GF-D8 (cell line): ENCODE measurements around the gene SLC25A39.
"Not testable (repeated sequence)": the region's sequence is repeated elsewhere in the genome, so short reads cannot be mapped to it uniquely, and the experiment has no call there.

Source experiments
- DNase-seq: peaks from one replicate; lab custom pipeline; 2025; lab: John Stamatoyannopoulos, UW

Gene SLC25A39, protein sequence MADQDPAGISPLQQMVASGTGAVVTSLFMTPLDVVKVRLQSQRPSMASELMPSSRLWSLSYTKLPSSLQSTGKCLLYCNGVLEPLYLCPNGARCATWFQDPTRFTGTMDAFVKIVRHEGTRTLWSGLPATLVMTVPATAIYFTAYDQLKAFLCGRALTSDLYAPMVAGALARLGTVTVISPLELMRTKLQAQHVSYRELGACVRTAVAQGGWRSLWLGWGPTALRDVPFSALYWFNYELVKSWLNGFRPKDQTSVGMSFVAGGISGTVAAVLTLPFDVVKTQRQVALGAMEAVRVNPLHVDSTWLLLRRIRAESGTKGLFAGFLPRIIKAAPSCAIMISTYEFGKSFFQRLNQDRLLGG

DNA sequence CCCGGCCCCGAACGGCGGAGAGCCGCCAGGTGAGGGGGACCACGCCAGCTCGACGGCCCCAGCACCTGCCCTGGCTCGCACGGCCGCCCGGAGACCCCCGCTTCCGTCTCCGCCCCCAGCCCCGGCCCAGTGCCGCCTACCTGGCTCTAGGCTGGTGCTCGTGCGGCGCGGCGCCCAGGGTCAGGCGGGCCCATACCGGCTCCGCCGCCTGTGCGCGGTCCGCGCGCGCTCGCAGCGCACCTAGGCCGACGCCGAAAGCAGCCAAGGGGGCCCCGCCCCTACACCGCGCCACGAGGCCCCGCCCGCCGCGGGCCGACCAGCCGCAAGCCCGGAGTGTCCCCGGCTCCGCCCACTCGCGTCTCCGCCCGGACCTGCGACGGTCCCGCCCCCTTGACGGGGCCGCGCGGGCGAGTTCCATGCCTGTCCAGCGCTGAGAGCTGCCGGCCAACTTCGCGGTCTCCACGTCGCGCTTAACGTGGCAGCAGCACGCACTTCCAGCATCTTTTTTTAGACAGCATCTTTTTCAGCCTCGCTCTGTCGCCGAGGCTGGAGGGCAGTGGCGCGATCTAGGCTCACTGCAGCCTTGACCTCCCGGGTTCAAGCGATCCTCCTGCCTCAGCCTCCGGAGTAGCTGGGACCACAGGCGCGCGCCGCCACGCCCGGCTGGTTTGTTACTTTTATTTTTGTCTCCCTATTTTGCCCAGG is at the start of gene SLC25A39:
SLC25A39 (minus strand) TSS at position 253 of the 705 bp plus-strand sequence. CDS start 1,261 bp downstream, outside the sequence.
- DNase-seq = peak; percentile 62

DNA sequence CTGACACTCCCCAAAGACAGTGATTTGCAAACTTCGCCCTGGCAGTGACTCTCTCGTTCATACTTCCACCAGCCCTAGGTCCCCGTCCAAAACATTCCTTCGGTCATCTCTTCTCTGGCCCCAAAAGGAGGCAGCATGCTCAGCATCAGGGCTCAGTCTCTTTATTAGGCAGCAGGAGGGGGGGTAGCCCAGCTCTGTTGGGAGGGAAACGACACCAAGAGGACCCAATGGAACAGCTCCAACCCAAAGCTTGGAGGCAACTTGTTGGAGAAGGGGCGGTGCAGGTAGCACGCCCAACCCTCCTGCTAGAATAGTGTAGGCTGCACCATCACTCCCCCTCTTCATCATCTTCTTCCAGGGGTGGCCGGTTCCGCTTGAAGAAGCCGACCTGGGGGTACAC is 47.4 kb upstream of the SLC25A39 start:
- DNase-seq = no peak

DNA sequence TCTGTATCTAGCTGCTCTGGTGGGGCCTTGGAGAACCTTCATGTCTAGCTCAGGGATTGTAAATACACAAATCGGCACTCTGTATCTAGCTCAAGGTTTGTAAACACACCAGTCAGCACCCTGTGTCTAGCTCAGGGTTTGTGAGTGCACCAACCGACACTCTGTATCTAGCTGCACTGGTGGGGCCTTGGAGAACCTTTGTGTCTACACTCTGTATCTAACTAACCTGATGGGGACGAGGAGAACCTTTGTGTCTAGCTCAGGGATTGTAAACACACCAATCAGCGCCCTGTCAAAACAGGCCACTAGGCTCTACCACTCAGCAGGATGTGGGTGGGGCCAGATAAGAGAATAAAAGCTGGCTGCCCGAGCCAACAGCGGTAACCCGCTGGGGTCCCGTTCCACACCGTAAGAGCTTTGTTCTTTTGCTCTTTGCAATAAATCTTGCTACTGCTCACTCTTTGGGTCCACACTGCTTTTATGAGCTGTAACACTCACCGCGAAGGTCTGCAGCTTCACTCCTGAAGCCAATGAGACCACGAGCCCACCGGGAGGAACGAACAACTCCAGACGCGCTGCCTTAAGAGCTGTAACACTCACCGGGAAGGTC is 44.9 kb upstream of the SLC25A39 start:
- DNase-seq = not testable (repeated sequence)

DNA sequence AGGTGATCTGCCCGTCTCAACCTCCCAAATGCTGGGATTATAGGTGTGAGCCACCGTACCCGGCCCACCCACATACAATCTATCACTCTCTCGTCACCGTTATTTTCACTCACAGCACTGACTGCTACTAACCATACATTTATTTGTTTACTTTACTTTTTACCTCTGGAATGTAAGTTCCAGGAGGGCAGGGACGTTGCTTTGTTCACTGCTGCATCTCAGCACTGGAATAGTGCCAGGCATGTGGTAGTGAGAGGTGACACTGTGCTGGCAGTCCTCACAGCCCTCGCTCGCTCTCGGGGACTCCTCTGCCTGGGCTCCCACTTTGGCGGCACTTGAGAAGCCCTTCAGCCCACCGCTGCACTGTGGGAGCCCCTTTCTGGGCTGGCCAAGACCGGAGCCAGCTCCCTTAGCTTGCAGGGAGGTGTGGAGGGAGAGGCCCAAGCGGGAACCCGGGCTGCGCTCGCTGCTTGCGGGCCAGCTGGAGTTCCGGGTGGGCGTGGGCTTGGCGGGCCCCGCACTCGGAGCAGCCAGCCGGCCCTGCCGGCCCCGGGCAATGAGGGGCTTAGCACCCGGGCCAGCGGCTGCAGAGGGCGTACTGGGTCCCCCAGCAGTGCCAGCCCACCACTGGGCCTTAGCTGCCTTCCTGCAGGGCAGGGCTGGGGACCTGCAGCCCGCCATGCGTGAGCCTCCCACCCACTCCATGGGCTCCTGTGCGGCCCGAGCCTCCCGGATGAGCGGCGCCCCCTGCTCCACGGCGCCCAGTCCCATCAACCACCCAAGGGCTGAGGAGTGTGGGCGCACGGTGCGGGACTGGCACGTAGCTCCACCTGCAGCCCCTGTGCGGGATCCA is 44.0 kb upstream of the SLC25A39 start:
- DNase-seq = not testable (repeated sequence)

DNA sequence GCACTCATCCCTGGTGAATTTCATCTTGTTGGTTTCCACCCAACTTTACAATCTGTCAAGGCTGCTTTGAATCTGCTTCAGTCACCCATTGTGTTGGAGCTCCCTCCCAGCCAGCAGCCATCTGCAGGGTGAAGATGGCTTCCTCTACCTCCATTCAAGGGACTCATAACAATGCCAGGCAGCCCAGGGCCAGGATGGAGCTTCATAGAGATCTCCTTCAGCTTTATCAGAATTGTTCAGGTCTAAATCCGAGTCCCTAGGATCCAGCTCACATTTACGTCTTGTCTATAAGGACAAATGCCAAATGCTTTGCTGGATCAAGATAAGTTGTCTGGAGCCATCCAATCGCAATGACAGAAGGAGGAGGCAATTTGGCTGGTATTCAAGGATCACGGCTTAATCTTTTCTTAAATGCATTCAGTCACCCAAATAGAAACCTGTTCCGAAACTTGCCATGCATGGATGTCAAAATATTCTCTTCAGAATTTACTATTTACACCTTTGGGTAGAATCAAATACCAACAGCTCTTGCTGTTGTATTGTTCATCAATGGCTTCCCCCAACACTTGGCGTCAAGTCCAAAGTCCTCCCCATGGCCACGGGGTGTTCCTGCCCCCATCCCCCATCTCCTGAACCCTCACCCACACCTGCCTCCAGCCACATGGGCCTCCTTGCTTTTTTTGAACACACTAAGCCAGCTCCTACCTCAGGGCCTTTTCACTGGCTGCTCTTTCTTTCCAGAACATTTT is 42.8 kb upstream of the SLC25A39 start:
- no peak for DNase-seq

DNA sequence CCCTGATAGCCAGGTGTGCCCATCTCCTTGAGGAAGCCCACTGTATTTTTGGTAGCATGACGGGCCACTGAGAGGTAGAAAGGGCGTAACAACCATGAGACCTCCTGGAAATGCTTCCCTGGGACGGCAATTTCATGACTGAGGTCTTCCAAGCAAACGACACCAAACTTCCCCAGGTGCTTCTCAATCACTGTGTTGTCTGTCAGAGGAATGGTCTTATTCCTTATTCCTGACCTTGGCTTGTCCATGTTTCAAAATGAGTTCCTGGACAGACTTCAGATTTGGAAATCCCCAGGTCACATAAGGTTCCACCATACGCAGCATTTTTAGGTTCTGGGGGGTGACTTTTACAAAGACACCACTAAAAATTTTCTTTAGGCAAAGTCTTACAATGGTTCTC is 40.4 kb upstream of the SLC25A39 start:
- not testable (repeated sequence) for DNase-seq

DNA sequence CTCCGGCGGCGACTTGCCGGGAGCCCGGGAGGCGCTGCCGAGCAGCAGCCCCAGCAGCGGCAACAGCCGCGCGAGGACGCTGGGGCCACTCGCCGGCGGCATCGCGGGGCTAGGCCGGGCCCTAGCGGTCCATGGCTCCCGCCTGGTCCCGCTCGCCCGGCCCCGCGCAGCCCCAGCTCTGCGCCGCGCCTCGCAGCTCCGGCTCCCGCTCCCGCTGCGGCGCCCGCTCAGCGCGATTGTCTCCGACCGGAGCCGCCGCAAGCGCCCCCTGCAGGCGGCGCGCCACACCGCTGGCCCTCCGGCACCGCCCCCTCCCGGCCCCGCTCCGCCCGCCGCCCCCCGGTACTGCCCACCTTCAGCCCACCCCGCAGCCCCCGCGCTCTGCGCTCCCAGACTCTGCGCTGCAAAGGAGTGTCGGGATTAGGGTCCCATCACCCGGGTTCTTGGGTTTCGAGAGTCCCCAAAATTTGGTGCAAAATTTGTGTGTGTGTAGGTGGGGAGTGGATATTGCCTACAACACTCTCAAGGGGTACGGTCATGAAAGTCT is 39.1 kb upstream of the SLC25A39 start, which contains the start of gene FAM171A2:
FAM171A2 (minus strand) TSS at position 241 of the 547 bp plus-strand sequence; CDS start at position 102, 139 bp downstream.
- DNase-seq = no peak

DNA sequence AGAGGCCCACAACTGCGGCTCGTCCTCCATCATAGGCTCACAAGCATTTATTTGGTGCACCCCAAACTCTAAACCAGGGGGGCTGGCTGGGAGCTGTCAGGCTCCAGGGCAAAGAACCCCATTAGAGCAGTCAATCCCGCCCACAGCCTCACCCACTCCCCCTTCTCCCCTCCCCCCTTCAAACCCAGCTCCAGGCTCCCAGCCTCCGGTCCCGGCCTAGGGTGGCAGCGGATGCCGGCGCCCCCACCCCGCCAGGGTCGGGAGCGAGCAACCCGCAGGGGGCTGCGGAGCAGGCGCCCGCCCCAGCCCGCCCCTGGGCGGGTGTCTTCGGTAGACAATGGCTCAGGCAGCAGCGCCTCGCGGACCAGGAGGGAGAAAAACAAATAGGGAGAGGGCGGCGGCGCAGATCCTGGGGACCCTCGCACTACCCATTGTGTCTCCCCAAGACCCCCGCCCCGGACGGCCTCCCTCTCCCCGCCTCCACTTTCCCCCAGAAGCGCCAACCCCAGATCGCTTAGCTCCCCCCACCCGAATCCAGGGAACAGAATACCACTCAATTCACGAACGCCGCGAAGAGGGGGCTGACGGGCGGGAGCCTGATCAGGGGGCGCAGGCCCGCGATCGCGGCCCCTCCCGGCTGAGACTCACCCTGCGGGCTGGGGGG is 38.5 kb upstream of the SLC25A39 start:
- no peak for DNase-seq

DNA sequence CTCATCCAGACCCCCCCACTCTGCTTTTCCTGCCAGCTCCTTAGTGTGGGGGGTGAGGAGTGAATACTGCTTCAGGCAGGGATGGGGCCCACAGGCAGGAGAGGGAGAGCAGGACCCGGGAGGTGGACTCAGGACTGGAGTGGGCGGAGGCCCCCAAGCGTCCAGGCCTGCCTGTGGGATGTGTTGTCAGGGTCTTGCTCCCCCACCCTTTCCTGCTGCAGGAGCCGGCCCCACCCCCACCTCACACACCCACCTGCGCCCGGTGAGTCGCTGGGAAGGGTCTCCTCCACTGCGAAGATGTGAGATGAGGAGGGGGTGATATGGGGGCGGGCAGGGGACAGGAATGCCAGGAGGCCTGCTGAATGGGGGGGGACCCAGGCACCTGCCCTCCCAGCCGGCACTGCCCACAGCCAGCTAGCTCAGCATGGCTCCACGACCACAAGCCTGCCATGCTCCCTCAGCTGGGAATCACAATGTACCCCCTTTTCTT is 37.9 kb upstream of the SLC25A39 start:
- DNase-seq = no peak

DNA sequence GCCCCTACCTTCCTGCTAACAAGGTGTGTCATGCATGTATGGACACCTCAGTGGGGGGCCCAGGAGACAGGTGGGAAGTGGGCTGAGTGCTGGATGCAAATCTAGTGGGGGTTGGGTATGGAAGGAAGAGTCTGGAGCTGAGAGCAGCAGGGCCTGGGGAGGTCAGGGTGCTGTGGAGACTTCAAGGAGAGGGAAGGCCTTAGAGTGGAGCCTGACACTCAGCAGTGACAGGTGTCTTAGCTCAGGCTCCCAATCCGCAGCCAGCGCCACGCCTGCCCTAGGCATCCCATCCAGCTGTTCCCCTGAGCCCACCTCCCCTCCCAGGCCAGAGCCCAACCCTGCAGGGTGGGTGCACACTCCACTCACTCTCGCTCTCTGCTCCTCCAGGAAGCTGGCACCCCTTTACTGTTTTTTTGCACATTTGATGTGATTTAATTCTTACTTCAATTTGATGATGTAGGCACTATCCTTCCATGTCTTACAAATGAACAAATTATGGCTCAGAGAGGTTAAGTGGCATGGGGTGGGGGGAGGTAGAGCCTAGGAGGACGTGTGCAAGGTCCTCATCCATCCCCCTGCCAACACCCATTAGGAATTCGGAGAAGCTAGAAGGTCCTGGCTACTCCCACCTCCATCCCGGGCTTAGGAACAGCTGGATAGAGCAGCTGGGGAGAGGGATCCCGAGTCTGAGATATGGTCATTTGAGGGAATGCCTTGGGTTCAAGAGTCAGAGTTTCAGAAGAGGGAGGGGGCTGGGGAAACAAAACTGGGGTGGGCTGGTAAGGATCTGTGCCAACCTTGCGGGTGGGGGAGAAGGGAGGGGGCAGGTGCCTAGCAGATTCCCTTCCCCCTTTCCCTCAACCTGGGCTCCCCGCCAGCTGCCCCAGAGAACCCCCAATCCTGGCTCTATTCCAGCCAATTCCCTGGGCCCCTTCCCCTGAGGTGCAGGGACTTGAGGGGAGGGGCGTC is 37.0 kb upstream of the SLC25A39 start:
- no peak for DNase-seq

DNA sequence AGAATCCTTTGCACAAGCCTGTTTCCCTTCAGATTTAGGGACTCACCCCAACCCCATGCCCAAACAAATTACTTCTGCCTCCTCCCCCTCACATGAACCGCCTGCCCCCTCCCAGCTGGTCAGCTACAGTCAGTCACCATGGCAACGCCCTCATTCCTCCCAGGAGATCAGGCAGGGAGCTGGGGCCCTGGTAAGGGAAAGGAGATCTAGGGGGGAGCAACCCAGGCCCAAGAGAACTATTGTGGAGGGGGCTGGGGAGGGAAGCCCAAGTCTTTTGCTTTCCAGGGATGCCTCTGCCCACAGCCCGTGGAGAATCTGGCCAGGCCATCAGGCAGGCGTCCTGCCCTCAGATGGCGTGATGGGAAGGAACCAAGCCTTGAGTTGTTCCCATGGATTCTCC is 36.2 kb upstream of the SLC25A39 start:
- DNase-seq = no peak

DNA sequence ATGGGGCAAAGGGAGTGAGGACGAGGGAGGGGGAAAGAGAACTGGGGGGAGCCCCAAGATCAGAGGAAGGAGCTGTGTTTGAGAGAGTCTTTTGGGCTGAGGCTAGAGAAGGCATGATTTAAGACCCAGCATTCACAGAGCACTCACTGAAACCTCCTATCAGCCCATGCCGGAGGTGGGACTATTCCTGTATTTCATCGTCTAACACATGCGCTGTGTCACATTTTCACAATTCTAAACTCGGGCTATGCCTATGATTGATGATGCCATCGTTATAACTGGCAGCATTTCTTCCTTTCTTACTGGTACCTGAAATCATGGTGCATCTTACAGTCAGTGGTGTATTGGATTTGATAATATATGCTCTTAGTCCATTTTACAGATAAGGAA is 35.5 kb upstream of the SLC25A39 start:
- DNase-seq = no peak

DNA sequence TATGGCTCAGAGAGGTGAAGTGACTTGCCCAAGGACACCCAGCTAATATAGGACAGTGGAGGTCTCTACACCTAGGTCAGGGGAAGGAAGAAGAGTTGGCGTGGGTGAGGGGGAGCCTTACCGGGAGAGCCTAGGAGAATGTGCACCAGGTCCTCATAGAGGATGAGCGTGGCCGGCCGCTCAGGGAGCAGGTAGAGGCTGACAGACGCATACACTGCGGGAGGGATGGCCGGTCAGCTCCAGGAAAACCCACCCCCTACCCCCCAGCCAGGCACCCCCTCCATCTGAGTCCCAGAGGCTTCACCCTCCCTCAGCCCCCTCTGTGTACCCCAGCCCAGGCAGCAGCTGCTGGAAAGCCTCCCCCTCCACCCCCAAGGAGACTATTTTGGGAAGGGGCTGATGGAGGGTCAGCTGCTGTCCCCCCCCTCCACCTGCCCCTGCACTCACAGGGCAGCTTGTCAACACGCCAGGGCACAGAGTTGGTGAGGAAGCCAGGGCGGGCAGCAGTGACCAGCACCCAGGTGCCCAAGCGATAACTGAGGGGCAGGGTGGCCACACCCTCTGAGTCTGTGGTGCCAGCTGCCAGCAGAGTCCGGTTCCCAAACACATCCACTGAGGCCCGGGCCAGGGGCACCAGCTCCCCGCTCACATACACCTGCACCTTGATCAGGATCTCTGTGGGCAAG is 35.0 kb upstream of the SLC25A39 start:
- DNase-seq = no peak

DNA sequence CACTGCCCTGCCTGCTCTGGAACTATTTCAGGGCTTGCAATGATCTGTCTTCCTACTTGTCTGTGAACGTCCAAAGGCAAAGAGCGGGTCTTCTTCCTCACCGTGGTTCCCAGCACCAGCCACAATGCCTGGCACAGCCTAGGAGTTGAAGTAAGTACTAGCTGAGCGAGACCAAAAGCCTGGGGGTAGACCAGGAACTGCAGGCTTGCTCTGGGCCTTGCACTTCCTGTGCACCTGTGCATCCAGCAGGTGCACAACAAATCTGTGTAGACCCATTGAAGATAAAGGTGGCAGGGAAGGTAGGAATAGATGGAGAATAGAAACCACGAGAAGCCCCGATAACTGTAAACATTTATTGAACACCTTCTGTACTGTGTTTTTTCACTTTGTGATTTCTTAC is 34.4 kb upstream of the SLC25A39 start:
- no peak for DNase-seq

DNA sequence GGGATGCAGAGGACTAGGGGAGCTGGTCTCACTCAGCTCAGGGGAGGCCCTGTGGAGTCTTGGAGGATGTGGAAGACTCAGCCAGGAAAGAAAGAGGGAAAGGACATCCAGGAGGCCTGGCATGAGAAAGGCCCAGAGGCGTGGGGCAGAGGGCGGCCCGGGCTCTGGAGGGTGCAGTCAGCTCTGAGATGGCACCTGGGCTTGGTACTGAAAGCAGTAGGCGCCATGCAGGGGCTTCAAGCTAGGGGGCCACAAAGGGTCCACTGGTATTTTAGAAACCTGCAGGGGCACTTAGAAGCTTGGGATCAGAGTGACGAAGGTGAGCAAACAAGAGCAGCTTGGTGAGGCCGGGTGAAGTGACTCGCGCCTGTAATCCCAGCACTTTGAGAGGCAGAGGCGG is 33.4 kb upstream of the SLC25A39 start:
- DNase-seq = no peak

DNA sequence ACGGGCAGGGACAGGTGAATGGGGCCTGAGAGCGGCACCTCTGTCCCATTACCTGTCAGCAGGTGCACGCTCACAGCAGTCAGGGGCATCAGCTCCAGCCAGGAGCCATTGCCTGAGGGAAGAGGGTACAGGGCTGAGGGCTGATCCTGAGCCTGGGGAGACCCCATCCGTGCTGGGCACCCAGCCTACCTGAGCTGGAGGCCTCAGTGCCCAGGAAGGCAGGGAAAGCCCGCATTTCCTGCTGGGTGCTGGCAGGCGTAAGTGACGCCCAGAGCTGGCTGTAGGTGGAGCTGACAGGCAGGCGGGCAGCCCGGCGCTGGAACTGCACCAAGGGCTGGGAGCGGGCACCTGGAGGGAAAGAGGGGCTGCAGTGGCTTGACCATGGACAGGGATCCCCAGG is 31.6 kb upstream of the SLC25A39 start:
- no peak for DNase-seq

DNA sequence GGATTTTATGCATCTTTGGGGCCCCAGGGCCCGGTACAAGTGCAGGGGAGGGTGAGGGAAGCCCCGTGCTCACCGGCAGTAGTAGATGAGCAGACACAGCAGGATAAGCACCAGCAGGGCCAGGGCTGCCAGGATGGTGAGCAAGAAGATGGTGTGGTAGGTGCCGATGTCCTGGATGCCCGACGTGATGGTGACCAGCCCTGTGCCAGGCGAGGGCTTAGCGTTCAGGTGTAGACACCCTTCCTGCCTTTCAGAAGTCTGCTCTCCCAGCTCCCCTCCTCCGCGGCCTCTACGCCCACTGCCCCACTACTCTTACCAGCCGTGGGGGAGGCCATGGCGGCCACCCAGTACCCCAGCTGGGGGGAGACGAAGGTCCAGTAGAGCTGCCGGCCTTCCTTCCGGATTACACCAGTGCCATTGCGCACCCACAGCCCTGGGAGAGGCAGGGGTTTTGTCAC is 31.0 kb upstream of the SLC25A39 start:
- DNase-seq = no peak
